H9 (cell line): ENCODE measurements around the gene DDX25. TPM values are rescaled to one million over a fixed set of nuclear protein-coding genes. Genes with fewer than 3 reads are reported as not detected.

Experiments used
- DNase-seq: peaks from one replicate; pipeline ENCODE4 v3.0.0-alpha.2; 2017
- H2AFZ ChIP-seq: one replicate; pipeline ENCODE4 v1.6.1; 2013; ENCODE audit warnings: mild to moderate bottlenecking, low read length, control low read depth, moderate library complexity
- H2AK5ac ChIP-seq: 2 replicates; pipeline ENCODE4 v1.6.1; 2013; ENCODE audit warnings: low read length, control low read depth, mixed read lengths; ENCODE audit not compliant: insufficient read length
- H2BK120ac ChIP-seq: one replicate; pipeline ENCODE4 v1.6.1; 2013; ENCODE audit warnings: low read depth, mild to moderate bottlenecking, low read length, control low read depth, inconsistent platforms; ENCODE audit not compliant: poor library complexity, severe bottlenecking
- H2BK12ac ChIP-seq: 2 replicates; pipeline ENCODE4 v1.6.1; 2013; ENCODE audit warnings: low read length, control low read depth, mixed read lengths, low read depth; ENCODE audit not compliant: insufficient read length
- H2BK15ac ChIP-seq: 2 replicates; pipeline ENCODE4 v1.6.1; 2013; ENCODE audit warnings: low read depth, low read length, control low read depth
- H2BK20ac ChIP-seq: one replicate; pipeline ENCODE4 v1.6.1; 2013; ENCODE audit warnings: low read depth, mild to moderate bottlenecking, low read length, control low read depth, inconsistent platforms; ENCODE audit not compliant: poor library complexity, severe bottlenecking
- H2BK5ac ChIP-seq: 2 replicates; pipeline ENCODE4 v1.6.1; 2013; ENCODE audit warnings: low read length, control low read depth, mixed read lengths; ENCODE audit not compliant: insufficient read length
- H3K14ac ChIP-seq: 2 replicates; pipeline ENCODE4 v1.6.1; 2013; ENCODE audit warnings: low read length, control low read depth; ENCODE audit not compliant: insufficient read depth
- H3K18ac ChIP-seq: 2 replicates; pipeline ENCODE4 v1.6.1; 2013; ENCODE audit warnings: low read depth, mild to moderate bottlenecking, mixed read lengths, low read length, control low read depth; ENCODE audit not compliant: insufficient read length
- H3K23ac ChIP-seq: 2 replicates; pipeline ENCODE4 v1.6.1; 2013; ENCODE audit warnings: low read length, control low read depth, mixed read lengths, low read depth; ENCODE audit not compliant: insufficient read length
- H3K23me2 ChIP-seq: 2 replicates; pipeline ENCODE4 v1.6.1; 2013; ENCODE audit warnings: low read depth, mild to moderate bottlenecking, mixed read lengths, low read length, control low read depth; ENCODE audit not compliant: insufficient read length, poor library complexity, severe bottlenecking
- H3K27ac ChIP-seq: 2 replicates; pipeline ENCODE4 v1.5.1; 2013; ENCODE audit warnings: low read length, control low read depth, mixed read lengths, low read depth; ENCODE audit not compliant: insufficient read length
- H3K27me3 ChIP-seq: 2 replicates; pipeline ENCODE4 v1.6.1; 2013; ENCODE audit warnings: low read length, control low read depth, inconsistent platforms; ENCODE audit not compliant: insufficient read depth
- H3K4ac ChIP-seq: 2 replicates; pipeline ENCODE4 v1.6.1; 2013; ENCODE audit warnings: low read depth, mild to moderate bottlenecking, control low read depth, inconsistent platforms, low read length, moderate library complexity
- H3K4me1 ChIP-seq: 2 replicates; pipeline ENCODE4 v1.6.1; 2013; ENCODE audit warnings: low read length, control low read depth, inconsistent platforms; ENCODE audit not compliant: insufficient read depth
- H3K4me2 ChIP-seq: 2 replicates; pipeline ENCODE4 v1.6.1; 2013; ENCODE audit warnings: low read length, control low read depth, mixed read lengths; ENCODE audit not compliant: insufficient read length, insufficient read depth
- H3K56ac ChIP-seq: 2 replicates; pipeline ENCODE4 v1.6.1; 2013; ENCODE audit warnings: low read depth, mild to moderate bottlenecking, mixed read lengths, low read length, control low read depth; ENCODE audit not compliant: insufficient read length
- H3K79me1 ChIP-seq: 2 replicates; pipeline ENCODE4 v1.6.1; 2013; ENCODE audit warnings: low read depth, mild to moderate bottlenecking, moderate library complexity, low read length, control low read depth, inconsistent platforms; ENCODE audit not compliant: insufficient read depth, poor library complexity, severe bottlenecking
- H3K79me2 ChIP-seq: 2 replicates; pipeline ENCODE4 v1.6.1; 2013; ENCODE audit warnings: low read length, control low read depth, inconsistent platforms; ENCODE audit not compliant: insufficient read depth
- H3K9ac ChIP-seq: 2 replicates; pipeline ENCODE4 v1.6.1; 2013; ENCODE audit warnings: low read length, control low read depth, mixed read lengths; ENCODE audit not compliant: insufficient read length; ENCODE audit errors: extremely low read depth
- H3K9me3 ChIP-seq: one replicate; pipeline ENCODE4 v1.6.1; 2013; ENCODE audit warnings: low read depth, low read length, inconsistent platforms; ENCODE audit not compliant: control insufficient read depth
- H3T11ph ChIP-seq: one replicate; pipeline ENCODE4 v1.6.1; 2013; ENCODE audit warnings: mild to moderate bottlenecking, low read length, control low read depth, inconsistent platforms
- H4K20me1 ChIP-seq: one replicate; pipeline ENCODE4 v1.6.1; 2013; ENCODE audit not compliant: control insufficient read depth, insufficient read length, insufficient read depth
- H4K5ac ChIP-seq: 2 replicates; pipeline ENCODE4 v1.6.1; 2013; ENCODE audit warnings: low read depth, mild to moderate bottlenecking, mixed read lengths, low read length, control low read depth; ENCODE audit not compliant: insufficient read length
- H4K8ac ChIP-seq: replicated peaks from 2 replicates; pipeline ENCODE4 v1.6.1; 2013; ENCODE audit warnings: low read length, control low read depth, mixed read lengths, low read depth; ENCODE audit not compliant: insufficient read length
- H4K91ac ChIP-seq: 2 replicates; pipeline ENCODE4 v1.6.1; 2013; ENCODE audit warnings: low read depth, mild to moderate bottlenecking, moderate library complexity, mixed read lengths, low read length, control low read depth; ENCODE audit not compliant: insufficient read length
- H3K27ac Mint-ChIP-seq, 3 experiments: 2 replicates in 2 of 3; 3 replicates in 1 of 3; pipeline ENCODE4 v1.8.0; 2020 to 2021; ENCODE audit warnings: mixed read lengths in 3 of 3, mild to moderate bottlenecking in 1 of 3, moderate library complexity in 1 of 3
- H3K27me3 Mint-ChIP-seq: 2 replicates; pipeline ENCODE4 v1.8.0; 2021; ENCODE audit warnings: low read depth, mild to moderate bottlenecking, moderate library complexity, mixed read lengths
- H3K36me3 Mint-ChIP-seq, 3 experiments: 2 replicates in 2 of 3; 3 replicates in 1 of 3; pipeline ENCODE4 v1.8.0; 2020 to 2021; ENCODE audit warnings: low read depth in 3 of 3, mixed read lengths in 3 of 3; ENCODE audit not compliant: insufficient read depth in 1 of 3
- H3K4me1 Mint-ChIP-seq, 2 experiments: 2 replicates each; pipeline ENCODE4 v1.8.0; 2020; ENCODE audit warnings: mixed read lengths in 2 of 2
- H3K4me3 Mint-ChIP-seq, 2 experiments: 2 replicates in 1 of 2; 3 replicates in 1 of 2; pipeline ENCODE4 v1.8.0; 2020 to 2021; ENCODE audit warnings: mild to moderate bottlenecking in 2 of 2, mixed read lengths in 2 of 2, moderate library complexity in 1 of 2
- H3K9me3 Mint-ChIP-seq, 2 experiments: 2 replicates in 1 of 2; 3 replicates in 1 of 2; pipeline ENCODE4 v1.8.0; 2020; ENCODE audit warnings: mild to moderate bottlenecking in 2 of 2, mixed read lengths in 2 of 2, moderate library complexity in 1 of 2
- WGBS: extraction: QIAGEN DNeasy Blood & Tissue Kit; methylation state at CpG from one replicate; pipeline ENCODE4 v1.1.7; 2013; ENCODE audit warnings: missing lambda C conversion rate, low lambda C conversion rate, mixed read lengths; ENCODE audit not compliant: insufficient read length; ENCODE audit errors: extremely low coverage; 5-methylcytosine and 5-hydroxymethylcytosine counted together
- total RNA-seq: library from RNA; stranded (reverse); gene quantifications from 2 replicates; pipeline ENCODE4 v1.2.1, GENCODE V29; 2021
- TF ChIP-seq, protein P1 (sequence below): fragments of 200-600 bp; sonication (generic); conservative IDR thresholded peaks from 3 replicates; pipeline ENCODE4 v1.8.0; 2021; ENCODE audit warnings: antibody characterized with exemption, mild to moderate bottlenecking

Gene DDX25
- total RNA-seq, 1 experiment from 2014 or later: 6.9 TPM

- Histone ChIP-seq H3K23me2 (no peaks in the 10 kb centered on the region), H2BK20ac (no peak overlapping the region), H2BK15ac (no peak overlapping the region), H3K4ac (no peak overlapping the region), H3K18ac (no peak overlapping the region), H3K56ac (no peak overlapping the region), H3K14ac (no peak overlapping the region), H4K91ac (no peak overlapping the region), H3K27ac (no peak overlapping the region), H2AK5ac (no peak overlapping the region), H2BK5ac (no peak overlapping the region), H2BK120ac (no peak overlapping the region), H3K79me2 (no peaks in the 10 kb centered on the region), H3K9me3 (no peaks in the 10 kb centered on the region), H4K8ac (no peak overlapping the region), H4K20me1 (no peaks in the 10 kb centered on the region), H4K5ac (no peak overlapping the region), H3K4me2 (no peak overlapping the region), H3K9ac (no peak overlapping the region), H2AFZ (no peak overlapping the region), H3K4me1 (no peaks in the 10 kb centered on the region), H3K79me1 (no peaks in the 10 kb centered on the region), H2BK12ac (no peak overlapping the region), H3T11ph (no peak overlapping the region), H3K23ac (no peak overlapping the region), H3K27me3 (no peaks in the 10 kb centered on the region)
- H3K4me3 Mint-ChIP-seq: no peak overlapping the region
- WGBS: no CpG with 5 or more reads among the region's 7 CpGs
- TF ChIP-seq, protein P1, sequence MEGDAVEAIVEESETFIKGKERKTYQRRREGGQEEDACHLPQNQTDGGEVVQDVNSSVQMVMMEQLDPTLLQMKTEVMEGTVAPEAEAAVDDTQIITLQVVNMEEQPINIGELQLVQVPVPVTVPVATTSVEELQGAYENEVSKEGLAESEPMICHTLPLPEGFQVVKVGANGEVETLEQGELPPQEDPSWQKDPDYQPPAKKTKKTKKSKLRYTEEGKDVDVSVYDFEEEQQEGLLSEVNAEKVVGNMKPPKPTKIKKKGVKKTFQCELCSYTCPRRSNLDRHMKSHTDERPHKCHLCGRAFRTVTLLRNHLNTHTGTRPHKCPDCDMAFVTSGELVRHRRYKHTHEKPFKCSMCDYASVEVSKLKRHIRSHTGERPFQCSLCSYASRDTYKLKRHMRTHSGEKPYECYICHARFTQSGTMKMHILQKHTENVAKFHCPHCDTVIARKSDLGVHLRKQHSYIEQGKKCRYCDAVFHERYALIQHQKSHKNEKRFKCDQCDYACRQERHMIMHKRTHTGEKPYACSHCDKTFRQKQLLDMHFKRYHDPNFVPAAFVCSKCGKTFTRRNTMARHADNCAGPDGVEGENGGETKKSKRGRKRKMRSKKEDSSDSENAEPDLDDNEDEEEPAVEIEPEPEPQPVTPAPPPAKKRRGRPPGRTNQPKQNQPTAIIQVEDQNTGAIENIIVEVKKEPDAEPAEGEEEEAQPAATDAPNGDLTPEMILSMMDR: no peak
- peaks cover 8 to 16% of the 10 kb centered on the region in 2 experiments for H3K4me1 Mint-ChIP-seq
- no peaks in the 10 kb centered on the region; the same call in 1 of the 2 replicates for H3K27me3 Mint-ChIP-seq
- no peaks in the 10 kb centered on the region for H3K9me3 Mint-ChIP-seq
- no peak for DNase-seq
- H3K27ac Mint-ChIP-seq: no peak overlapping the region
- peaks cover 0 to 15% (median 0%) of the 10 kb centered on the region in 3 experiments; a peak in 4 of 7 replicates for H3K36me3 Mint-ChIP-seq
Measured at GRCh38 chr11:125952973-125953372, 48.7 kb downstream of the DDX25 start.
